GM12872 (cell line): ENCODE results near the gene CABYR.

Source experiments
- CTCF ChIP-seq: IDR thresholded peaks from 3 replicates; pipeline ENCODE4 v1.5.1; 2011; ENCODE audit warnings: low read depth, mild to moderate bottlenecking, low read length, moderate library complexity; ENCODE audit not compliant: insufficient read depth

Gene CABYR

GRCh38 chr18:24161304-24161703 is 22.4 kb downstream of the CABYR start:
- TF ChIP-seq CTCF: no peak

GRCh38 chr18:24168496-24168895 is 29.6 kb downstream of the CABYR start:
- no peak for TF ChIP-seq CTCF

- TF ChIP-seq CTCF: no peak
These were observed 31.5 kb downstream of the CABYR start for GRCh38 chr18:24170360-24170759.

- TF ChIP-seq CTCF: no peak
These were observed 35.1 kb downstream of the CABYR start for GRCh38 chr18:24173997-24174396.

- peak; percentile 91 for TF ChIP-seq CTCF
These were observed 38.0 kb downstream of the CABYR start for GRCh38 chr18:24176727-24177416.

- no peak for TF ChIP-seq CTCF
These were observed 38.8 kb downstream of the CABYR start for GRCh38 chr18:24177499-24178133.

- no peak for TF ChIP-seq CTCF
These were observed 41.2 kb downstream of the CABYR start for GRCh38 chr18:24180048-24180447.
